Activated T-helper 1 cell treated with anti-CD3 and anti-CD28 coated beads, Interleukin-12 subunit alpha, Interleukin-12 subunit beta, Interleukin-2, Interleukin-4 antibody, amounts not matched to agents 30 ng/mL and 10 ng/mL and 1 ng/mL, durations not matched to agents 14 hours and 24 hours and 36 hours (primary cell): ENCODE data around the gene LRRN2. TPM values are rescaled to one million over a fixed set of nuclear protein-coding genes. Genes with fewer than 3 reads are reported as not detected.

Source experiments
- DNase-seq: peaks from one replicate; pipeline ENCODE4 v3.0.0; 2021; ENCODE audit warnings: low spot score
- H3K27ac Mint-ChIP-seq: one replicate; pipeline ENCODE4 v1.8.0; 2021; ENCODE audit warnings: mild to moderate bottlenecking, mixed read lengths
- H3K27me3 Mint-ChIP-seq: one replicate; pipeline ENCODE4 v1.8.0; 2022; ENCODE audit warnings: mild to moderate bottlenecking, moderate library complexity, mixed read lengths; ENCODE audit not compliant: insufficient read depth
- H3K36me3 Mint-ChIP-seq: one replicate; pipeline ENCODE4 v1.8.0; 2021; ENCODE audit warnings: low read depth, mixed read lengths
- H3K4me1 Mint-ChIP-seq: one replicate; pipeline ENCODE4 v1.8.0; 2021; ENCODE audit warnings: low read depth, mixed read lengths
- H3K4me3 Mint-ChIP-seq: one replicate; pipeline ENCODE4 v1.8.0; 2021; ENCODE audit warnings: mild to moderate bottlenecking, moderate library complexity, mixed read lengths
- H3K9me3 Mint-ChIP-seq: one replicate; pipeline ENCODE4 v1.8.0; 2021; ENCODE audit warnings: mixed read lengths
- intact Hi-C: fragments of 100-400 bp; cut with micrococcal nuclease; formaldehyde crosslinking; loops from one replicate; pipeline ENCODE4 v1.15.1; 2024
- total RNA-seq: library from RNA; stranded (reverse); gene quantifications from 2 replicates; pipeline ENCODE4 v1.2.3, GENCODE V29; 2022

LRRN2 gene
- total RNA-seq, 1 donor from 2014 or later: not detected

GRCh38 chr1:204678721-204679475, 6.6 kb downstream of the LRRN2 start:
- Mint-ChIP-seq H3K36me3 (no peaks in the 10 kb centered on the region), H3K9me3 (no peaks in the 10 kb centered on the region), H3K4me1 (no peaks in the 10 kb centered on the region), H3K27ac (no peak overlapping the region), H3K4me3 (no peak overlapping the region), H3K27me3 (peaks cover 28% of the 10 kb centered on the region)
- intact Hi-C loops: no loop called here
- no peak for DNase-seq

GRCh38 chr1:204677864-204678263, 7.7 kb downstream of the LRRN2 start:
- intact Hi-C loops: no loop called here
- Mint-ChIP-seq H3K27ac (no peak overlapping the region), H3K27me3 (peaks cover 20% of the 10 kb centered on the region), H3K9me3 (no peaks in the 10 kb centered on the region), H3K36me3 (no peaks in the 10 kb centered on the region), H3K4me3 (no peak overlapping the region), H3K4me1 (no peaks in the 10 kb centered on the region)
- DNase-seq: no peak

- H3K27ac Mint-ChIP-seq: no peak overlapping the region
- no peak for DNase-seq
- peaks cover 15% of the 10 kb centered on the region for H3K27me3 Mint-ChIP-seq
- H3K36me3 Mint-ChIP-seq: no peaks in the 10 kb centered on the region
- intact Hi-C loops: no loop called here
- no peaks in the 10 kb centered on the region for H3K4me1 Mint-ChIP-seq
- no peaks in the 10 kb centered on the region for H3K9me3 Mint-ChIP-seq
- H3K4me3 Mint-ChIP-seq: no peak overlapping the region
These were observed 9.5 kb downstream of the LRRN2 start for GRCh38 chr1:204676043-204676442.

- no peaks in the 10 kb centered on the region for H3K9me3 Mint-ChIP-seq
- no peaks in the 10 kb centered on the region for H3K4me1 Mint-ChIP-seq
- H3K27ac Mint-ChIP-seq: no peak overlapping the region
- DNase-seq: no peak
- intact Hi-C loops: no loop called here
- H3K27me3 Mint-ChIP-seq: peaks cover 7% of the 10 kb centered on the region
- no peak overlapping the region for H3K4me3 Mint-ChIP-seq
- no peaks in the 10 kb centered on the region for H3K36me3 Mint-ChIP-seq
These were observed 11.5 kb downstream of the LRRN2 start for GRCh38 chr1:204673909-204674649.

- no peaks in the 10 kb centered on the region for H3K4me1 Mint-ChIP-seq
- intact Hi-C loops: no loop called here
These were observed 12.3 kb downstream of the LRRN2 start for GRCh38 chr1:204673209-204673608.

GRCh38 chr1:204672482-204673121, 12.9 kb downstream of the LRRN2 start:
- H3K27me3 Mint-ChIP-seq: peaks cover 2% of the 10 kb centered on the region
- no peak for DNase-seq
- intact Hi-C loops: no loop called here
- no peak overlapping the region for H3K27ac Mint-ChIP-seq
- no peak overlapping the region for H3K4me3 Mint-ChIP-seq
- H3K4me1 Mint-ChIP-seq: no peaks in the 10 kb centered on the region
- H3K36me3 Mint-ChIP-seq: no peaks in the 10 kb centered on the region
- no peaks in the 10 kb centered on the region for H3K9me3 Mint-ChIP-seq

More at GRCh38 chr1:204673209-204673608, 12.3 kb downstream of the LRRN2 start:
- H3K27me3 Mint-ChIP-seq: peaks cover 4% of the 10 kb centered on the region
- no peaks in the 10 kb centered on the region for H3K9me3 Mint-ChIP-seq
- no peak for DNase-seq
- H3K4me3 Mint-ChIP-seq: no peak overlapping the region
- no peak overlapping the region for H3K27ac Mint-ChIP-seq
- no peaks in the 10 kb centered on the region for H3K36me3 Mint-ChIP-seq

- no peak overlapping the region for H3K4me3 Mint-ChIP-seq
- intact Hi-C loops: no loop called here
These were observed 13.5 kb downstream of the LRRN2 start for GRCh38 chr1:204672069-204672468.

GRCh38 chr1:204670152-204670927, 15.2 kb downstream of the LRRN2 start:
- no peaks in the 10 kb centered on the region for H3K36me3 Mint-ChIP-seq
- H3K4me3 Mint-ChIP-seq: no peak overlapping the region
- H3K27me3 Mint-ChIP-seq: peaks cover 2% of the 10 kb centered on the region
- intact Hi-C loops: no loop called here
- no peak overlapping the region for H3K27ac Mint-ChIP-seq
- DNase-seq: no peak
- no peaks in the 10 kb centered on the region for H3K4me1 Mint-ChIP-seq
- H3K9me3 Mint-ChIP-seq: no peaks in the 10 kb centered on the region

More at GRCh38 chr1:204672069-204672468, 13.5 kb downstream of the LRRN2 start:
- no peaks in the 10 kb centered on the region for H3K36me3 Mint-ChIP-seq
- no peak overlapping the region for H3K27ac Mint-ChIP-seq
- no peak for DNase-seq
- H3K9me3 Mint-ChIP-seq: no peaks in the 10 kb centered on the region
- peaks cover 2% of the 10 kb centered on the region for H3K27me3 Mint-ChIP-seq
- no peaks in the 10 kb centered on the region for H3K4me1 Mint-ChIP-seq

- H3K4me3 Mint-ChIP-seq: no peak overlapping the region
- intact Hi-C loops: no loop called here
- no peaks in the 10 kb centered on the region for H3K36me3 Mint-ChIP-seq
- no peaks in the 10 kb centered on the region for H3K4me1 Mint-ChIP-seq
- no peaks in the 10 kb centered on the region for H3K9me3 Mint-ChIP-seq
- H3K27me3 Mint-ChIP-seq: peaks cover 3% of the 10 kb centered on the region
- no peak for DNase-seq
- H3K27ac Mint-ChIP-seq: no peak overlapping the region
These were observed 16.0 kb downstream of the LRRN2 start for GRCh38 chr1:204669579-204669978.

GRCh38 chr1:204664384-204664651, 21.2 kb downstream of the LRRN2 start:
- DNase-seq: no peak
- H3K36me3 Mint-ChIP-seq: no peaks in the 10 kb centered on the region
- peaks cover 13% of the 10 kb centered on the region for H3K27me3 Mint-ChIP-seq
- H3K27ac Mint-ChIP-seq: no peak overlapping the region
- H3K4me3 Mint-ChIP-seq: no peak overlapping the region
- H3K4me1 Mint-ChIP-seq: no peaks in the 10 kb centered on the region
- intact Hi-C loops: no loop called here
- no peaks in the 10 kb centered on the region for H3K9me3 Mint-ChIP-seq

- no peaks in the 10 kb centered on the region for H3K9me3 Mint-ChIP-seq
- intact Hi-C loops: no loop called here
- no peaks in the 10 kb centered on the region for H3K36me3 Mint-ChIP-seq
- DNase-seq: no peak
- no peak overlapping the region for H3K4me3 Mint-ChIP-seq
- H3K27ac Mint-ChIP-seq: no peak overlapping the region
- peaks cover 13% of the 10 kb centered on the region for H3K27me3 Mint-ChIP-seq
- H3K4me1 Mint-ChIP-seq: no peaks in the 10 kb centered on the region
These were observed 21.7 kb downstream of the LRRN2 start for GRCh38 chr1:204663644-204664383.

- intact Hi-C loops: no loop called here
- H3K4me1 Mint-ChIP-seq: no peaks in the 10 kb centered on the region
- no peak overlapping the region for H3K4me3 Mint-ChIP-seq
- DNase-seq: no peak
- no peaks in the 10 kb centered on the region for H3K36me3 Mint-ChIP-seq
- H3K27me3 Mint-ChIP-seq: peaks cover 11% of the 10 kb centered on the region
- H3K27ac Mint-ChIP-seq: no peak overlapping the region
- no peaks in the 10 kb centered on the region for H3K9me3 Mint-ChIP-seq
These were observed 23.0 kb downstream of the LRRN2 start for GRCh38 chr1:204662530-204662929.
